ENCODE results near the gene SLC7A1.

The SLC7A1 gene

DNA sequence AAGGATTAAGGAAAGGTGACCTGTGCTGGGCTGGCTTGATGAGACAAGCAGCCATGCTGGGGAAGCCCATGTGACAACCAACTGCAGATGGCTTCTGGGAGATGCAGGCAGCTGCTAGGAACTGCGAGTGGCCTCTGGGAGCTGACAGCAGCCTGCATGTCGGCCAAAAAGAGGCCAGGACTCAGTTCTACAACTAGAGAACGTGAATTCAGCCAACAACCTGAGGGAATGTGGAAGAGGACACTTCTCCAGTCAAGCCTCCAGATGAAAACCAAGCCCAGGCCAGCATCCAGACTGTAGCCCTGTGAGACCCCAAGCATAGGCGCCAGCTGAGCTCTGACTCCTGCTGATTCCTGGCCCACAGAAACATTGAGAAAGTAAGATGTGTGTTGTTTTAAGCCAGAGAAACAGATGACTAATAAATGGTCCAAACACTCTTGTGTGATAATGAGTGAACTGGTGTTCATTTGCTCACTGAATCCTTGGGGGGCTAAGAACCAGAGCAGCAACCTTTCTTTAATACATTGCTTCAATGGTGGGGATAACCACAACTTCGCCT lies 45.0 kb downstream of the SLC7A1 start:
- no peak for DNase-seq

DNA sequence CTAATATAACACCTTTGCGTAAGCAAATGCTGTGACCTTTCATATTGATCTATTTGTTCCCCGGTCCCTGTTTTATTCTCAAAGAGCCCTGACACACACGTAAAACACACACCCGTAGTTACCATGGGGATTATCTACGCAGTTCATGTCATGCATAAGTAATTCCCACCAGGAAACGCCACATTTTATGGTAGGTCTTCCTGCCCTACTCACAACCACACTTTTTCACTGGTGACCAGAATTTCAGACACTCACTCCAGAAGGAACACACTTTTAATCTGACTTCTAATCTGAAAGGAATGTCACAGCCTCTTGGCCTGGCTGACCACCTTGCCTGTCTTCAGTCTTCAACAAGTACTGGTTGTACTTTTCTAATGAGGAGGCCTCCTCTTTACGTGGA lies 46.8 kb downstream of the SLC7A1 start:
- DNase-seq: no peak

DNA sequence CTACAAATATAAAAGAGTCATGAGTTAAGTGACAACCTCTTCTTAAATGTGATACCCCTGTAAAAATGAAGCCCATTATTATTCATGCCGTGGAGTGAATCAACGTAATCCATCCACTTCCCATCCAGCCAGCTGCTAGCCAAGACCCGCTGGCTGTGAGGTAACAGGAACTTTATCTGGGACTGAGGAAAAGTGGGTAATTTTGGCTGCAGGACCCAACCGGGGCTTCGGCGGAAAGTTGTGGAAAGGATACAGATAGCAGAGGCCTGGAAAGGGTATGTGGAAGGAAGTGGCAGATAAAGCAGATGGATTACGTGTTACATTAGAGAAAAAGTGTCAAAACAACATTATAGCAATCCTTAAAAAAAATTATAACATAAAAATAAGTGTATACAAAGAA lies 48.3 kb downstream of the SLC7A1 start:
- no peak for DNase-seq

DNA sequence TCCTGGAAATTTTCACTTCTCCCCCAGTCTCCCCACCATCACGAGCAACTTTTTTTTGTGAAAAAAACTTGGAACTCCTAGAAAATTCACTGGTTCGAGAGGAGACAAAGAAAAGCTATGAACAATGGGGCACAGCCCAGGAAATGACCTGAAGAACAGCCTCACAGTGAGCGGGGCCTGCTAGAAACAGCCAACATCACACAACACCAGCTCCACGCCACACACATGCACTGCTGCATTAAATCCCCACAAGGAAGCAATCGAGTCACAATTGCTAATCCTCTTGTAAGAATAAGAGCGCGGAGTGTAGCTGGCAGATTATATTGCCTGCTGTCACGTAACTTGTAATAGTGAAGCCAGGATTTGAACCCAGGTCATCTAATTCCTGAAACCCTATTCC lies 48.8 kb downstream of the SLC7A1 start:
- no peak for DNase-seq

DNA sequence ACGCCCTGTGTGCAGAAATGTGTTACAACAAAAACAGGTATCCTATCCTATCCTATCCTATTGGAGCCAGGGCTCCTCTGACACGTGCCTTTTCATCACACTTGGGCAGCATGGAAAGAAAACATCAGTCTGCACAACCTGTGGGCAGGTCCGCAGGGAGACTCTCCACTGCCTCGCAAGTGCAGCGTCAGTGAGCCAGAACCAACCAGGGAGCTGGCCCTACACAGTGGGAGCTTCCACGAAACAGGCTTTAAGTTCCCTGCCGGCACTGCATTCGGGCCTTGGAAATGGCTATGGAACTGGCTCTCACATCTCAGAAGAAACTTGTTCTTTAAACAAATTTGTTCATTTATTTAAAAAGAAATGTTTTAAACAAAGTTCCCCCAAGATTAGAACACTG lies 49.5 kb downstream of the SLC7A1 start:
- DNase-seq: no peak

- DNase-seq: no peak
Observed at GRCh38 chr13:29543230-29544215, 52.0 kb downstream of the SLC7A1 start.

DNA sequence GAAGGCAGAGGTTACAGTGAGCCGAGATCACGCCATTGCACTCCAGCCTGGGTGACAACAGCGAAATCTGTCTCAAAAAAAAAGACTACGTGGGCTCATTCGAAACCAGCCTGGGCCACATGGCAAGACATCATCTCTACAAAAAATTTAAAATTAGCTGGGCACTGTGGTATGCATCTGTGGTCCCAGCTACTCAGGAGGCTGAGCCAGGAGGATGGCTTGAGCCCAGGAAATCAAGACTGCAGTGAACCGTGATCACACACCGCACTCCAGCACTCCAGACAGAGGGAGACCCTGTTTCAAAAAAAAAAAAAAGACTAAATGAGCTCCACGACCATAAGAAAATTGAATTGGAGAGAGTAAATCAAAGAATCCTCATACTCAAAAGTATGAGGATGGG lies 53.1 kb downstream of the SLC7A1 start:
- DNase-seq: no peak

GRCh38 chr13:29541400-29541799 lies 54.1 kb downstream of the SLC7A1 start:
- no peak for DNase-seq

DNA sequence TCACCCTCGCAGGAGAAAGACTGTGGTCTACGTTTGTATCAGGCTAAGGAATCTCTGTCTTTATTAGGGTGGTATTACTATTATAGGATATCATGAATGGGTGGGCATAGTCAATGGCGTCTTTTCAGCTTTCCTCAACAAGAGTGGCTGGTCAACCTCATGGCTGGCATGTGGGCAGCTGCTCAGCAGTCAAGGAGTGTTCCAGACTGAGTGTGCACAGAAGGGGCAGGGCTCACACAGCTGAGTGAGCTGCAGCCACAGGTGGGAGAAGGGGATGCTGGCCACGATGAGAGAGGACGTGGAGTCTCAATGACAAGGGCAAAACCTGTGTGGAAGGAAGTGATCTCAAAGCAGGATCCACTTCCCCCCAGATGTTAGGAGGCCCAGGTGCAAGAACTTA lies 54.7 kb downstream of the SLC7A1 start:
- no peak for DNase-seq

- DNase-seq: no peak
Observed at GRCh38 chr13:29540334-29540733, 55.2 kb downstream of the SLC7A1 start.

- no peak for DNase-seq
Observed at GRCh38 chr13:29539856-29540255, 55.6 kb downstream of the SLC7A1 start.

GRCh38 chr13:29538652-29539040 lies 56.8 kb downstream of the SLC7A1 start:
- DNase-seq: no peak

DNA sequence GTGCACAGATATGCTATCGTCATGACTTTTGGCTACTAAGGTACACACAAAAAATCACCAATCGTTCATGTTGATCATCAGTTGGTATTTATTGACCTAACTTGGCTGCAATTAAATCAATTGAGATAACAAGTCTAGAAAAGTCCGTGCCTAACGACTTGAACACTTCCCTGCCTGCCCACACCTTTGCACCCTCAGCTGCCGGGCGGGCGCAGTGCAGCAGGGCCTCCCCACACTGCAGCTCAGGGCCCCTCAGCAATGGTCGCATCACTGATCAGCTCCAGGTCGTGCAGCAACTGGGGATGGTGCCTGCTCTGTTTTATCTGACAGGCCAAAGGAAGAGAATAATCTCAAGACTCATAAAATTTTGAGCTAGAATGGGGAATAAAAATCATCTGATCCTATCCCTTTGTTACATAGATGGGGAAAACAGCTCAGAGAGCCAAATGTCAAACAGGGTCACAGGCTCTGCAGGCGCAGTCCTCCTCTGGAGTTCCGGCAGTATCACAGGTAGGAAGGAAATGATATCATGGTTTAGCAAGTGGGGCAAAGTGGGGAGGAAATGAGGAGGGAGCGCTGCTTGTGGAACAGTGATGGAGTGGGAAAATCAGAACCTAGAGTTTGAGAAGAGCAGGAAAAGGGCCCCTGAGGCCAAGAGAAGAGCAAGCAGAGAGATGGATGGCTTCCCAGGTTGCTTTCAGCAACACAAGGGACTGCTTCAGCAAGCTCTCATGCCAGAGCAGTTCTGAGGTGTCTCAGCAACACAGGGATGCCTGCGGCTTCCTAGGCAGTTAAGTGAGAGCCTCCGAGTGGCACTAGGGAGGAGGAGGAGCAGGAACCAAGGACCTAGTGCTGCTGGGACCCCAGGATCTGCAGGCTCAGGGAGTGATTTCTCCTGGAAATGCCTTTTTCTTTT lies 57.5 kb downstream of the SLC7A1 start:
- no peak for DNase-seq

DNA sequence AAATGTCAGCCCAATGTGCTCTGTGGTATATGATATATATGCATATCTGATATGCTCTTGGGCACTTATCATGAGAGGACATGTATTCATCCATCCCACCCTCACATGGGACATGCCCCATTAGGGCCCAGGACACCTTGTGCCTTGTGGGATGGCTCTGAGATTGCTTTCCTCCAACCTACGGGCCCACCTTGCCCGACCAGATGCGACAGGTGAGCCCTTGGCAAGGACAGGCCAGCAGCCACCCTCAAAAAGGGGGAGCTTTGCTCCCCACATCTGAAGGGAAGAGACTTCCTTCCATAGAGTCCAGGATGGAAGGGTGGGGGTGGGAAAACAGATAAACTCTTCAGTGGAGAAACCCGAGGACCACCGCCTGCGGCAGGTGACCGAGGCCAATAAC lies 58.6 kb downstream of the SLC7A1 start:
- no peak for DNase-seq

GRCh38 chr13:29535663-29536655 lies 59.5 kb downstream of the SLC7A1 start:
- no peak for DNase-seq

- no peak for DNase-seq
Observed at GRCh38 chr13:29534083-29534482, 61.4 kb downstream of the SLC7A1 start.

DNA sequence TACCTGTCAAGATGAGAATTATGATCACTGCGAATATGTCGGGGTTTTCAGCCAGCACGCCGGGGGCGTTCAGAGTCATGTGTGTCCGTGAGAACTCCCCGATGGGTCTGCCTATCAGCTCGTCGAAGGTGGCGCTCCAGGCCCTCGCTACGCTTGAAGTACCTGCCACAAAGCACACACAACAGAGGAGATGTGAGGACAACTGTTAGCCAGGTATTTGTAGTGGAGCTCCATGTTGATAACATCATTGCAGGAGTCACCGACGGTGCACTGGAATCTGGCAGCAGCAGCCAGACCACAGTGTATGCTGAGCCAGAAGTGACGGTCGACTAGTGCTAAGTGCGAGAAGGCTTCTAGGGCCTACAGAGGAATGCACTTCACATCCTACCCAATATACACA lies 62.7 kb downstream of the SLC7A1 start:
- DNase-seq: no peak

DNA sequence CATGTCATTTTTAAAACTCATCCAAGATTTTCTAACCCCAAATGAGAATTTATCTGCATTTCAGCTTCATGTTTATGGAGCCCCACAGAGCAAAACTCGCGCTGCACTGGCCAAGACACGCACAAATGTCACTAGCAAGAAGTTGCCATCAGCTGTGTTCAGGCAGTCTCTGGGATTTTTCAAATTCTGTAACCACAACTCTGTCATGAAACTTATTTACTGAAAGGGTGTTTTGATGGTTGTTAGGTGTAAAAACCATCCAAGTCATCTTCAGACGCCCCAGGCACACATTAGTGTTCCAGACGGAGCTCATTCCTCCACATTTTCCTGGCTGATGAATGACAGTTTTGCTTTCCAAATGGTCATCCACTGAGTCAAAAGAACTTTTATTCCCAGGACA lies 63.4 kb downstream of the SLC7A1 start:
- peak; percentile 11 for DNase-seq

DNA sequence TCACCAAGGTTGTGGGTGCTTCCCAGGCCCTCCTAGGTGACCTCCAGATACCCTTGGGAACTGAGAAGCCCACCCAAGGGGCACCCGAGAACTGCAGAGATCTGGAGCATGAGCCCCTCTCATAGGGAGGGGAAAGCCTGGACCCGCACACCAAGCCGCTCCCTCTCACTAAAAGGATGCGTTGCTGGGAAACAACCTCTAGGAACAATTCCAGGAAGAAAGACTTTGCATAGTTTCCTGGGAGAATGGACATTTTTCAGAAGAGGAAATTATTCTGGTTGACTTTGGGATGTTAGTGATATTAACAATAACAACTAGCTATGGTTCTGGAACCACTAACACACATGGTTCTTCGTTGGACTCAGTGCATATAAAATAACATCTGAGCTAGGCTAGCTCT lies 64.6 kb downstream of the SLC7A1 start:
- DNase-seq: no peak

- peak; percentile 47 for DNase-seq
Observed at GRCh38 chr13:29529754-29530153, 65.7 kb downstream of the SLC7A1 start.

GRCh38 chr13:29527916-29528315 lies 67.6 kb downstream of the SLC7A1 start:
- no peak for DNase-seq

GRCh38 chr13:29527511-29527910 lies 68.0 kb downstream of the SLC7A1 start:
- no peak for DNase-seq
